ENCODE measurements around the gene PHF20.

- TF ChIP-seq CTCF (IDR thresholded peaks at IDR 0.05): no peak
- TF ChIP-seq EP300 (IDR thresholded peaks at IDR 0.05): no peak
- TF ChIP-seq POLR2A (IDR thresholded peaks at IDR 0.05): no peak
Measured at GRCh38 chr20:35731469-35731788, 40.4 kb upstream of the PHF20 start.

Measured in ovary (tissue), 3 donors.